CD4-positive, alpha-beta T cell treated with Interleukin-21 for 1 hour (primary cell): ENCODE measurements around the gene SPRING1.

Experiments
- DNase-seq: peaks from one replicate; pipeline ENCODE4 v3.0.0-alpha.2; 2020

Gene SPRING1

DNA sequence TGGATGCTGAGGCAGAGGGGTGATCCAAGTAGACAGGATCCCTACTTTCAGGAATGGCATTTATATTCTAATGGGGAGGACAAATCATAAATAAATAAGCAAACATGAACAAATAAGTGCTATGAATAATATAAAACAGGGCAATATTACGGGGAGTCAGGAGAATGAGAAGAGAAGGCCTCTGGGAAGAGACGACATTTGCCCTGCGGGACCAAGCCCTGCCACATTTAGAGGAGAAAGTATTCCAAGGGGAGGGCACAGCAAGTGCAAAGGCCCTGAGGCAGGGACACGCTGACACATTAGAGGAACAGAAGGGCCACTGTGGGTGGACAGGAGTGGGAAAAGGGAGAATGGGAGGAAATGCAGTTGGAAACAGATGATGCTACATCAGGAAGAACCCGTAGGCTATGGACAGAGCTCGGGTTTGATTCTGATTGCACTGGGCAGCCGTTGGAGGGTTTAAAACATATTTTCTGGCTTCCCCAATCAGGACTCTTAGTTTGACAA, 1.6 kb upstream of the SPRING1 start:
- DNase-seq = no peak

DNA sequence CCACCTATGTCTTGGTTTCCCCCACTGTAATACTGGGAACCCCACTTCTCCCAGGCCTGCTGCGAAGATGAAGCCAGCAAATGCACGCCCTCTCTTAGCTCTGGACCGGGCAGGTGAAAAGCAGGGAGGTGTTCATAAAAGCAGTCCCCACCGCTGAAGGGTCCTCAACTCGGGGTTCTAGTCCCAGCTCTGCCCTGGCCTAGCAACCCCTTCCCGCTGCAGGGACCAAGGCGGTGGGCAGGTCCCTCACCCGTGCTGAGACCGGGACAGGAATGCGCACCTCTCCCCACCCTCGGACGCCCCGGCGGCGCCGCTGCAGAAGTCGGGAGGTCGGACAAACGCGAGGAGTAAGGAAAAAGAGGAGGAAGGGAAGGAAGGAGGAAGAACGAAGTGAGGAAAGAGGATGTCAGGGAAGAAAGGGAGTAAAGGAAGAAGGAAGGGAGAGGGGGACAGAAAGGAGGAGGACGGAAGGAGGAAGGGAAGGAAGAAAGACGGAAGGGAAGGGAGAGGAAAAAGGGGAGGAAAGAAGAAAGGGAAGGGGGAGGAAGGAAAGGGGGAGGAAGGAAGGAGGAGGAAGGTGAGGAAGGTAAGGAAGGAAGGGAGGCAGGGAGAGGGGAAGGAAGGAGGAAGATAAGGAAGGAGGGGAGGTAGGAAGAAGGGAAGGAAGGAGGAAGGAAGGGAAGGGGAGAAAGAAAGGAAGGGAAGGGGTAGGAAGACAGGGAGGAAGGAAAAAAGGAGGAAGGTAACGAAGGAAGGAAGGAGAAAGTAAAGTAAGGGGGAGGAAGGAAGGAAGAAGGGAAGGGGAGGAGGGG, 701 bp downstream of the SPRING1 start:
- no peak for DNase-seq

GRCh38 chr12:116735951-116736599, 1.8 kb downstream of the SPRING1 start:
- no peak for DNase-seq

- DNase-seq = no peak
Observed at GRCh38 chr12:116735084-116735483, 2.8 kb downstream of the SPRING1 start.

- no peak for DNase-seq
Observed at GRCh38 chr12:116734156-116734768, 3.6 kb downstream of the SPRING1 start.

GRCh38 chr12:116731801-116732200, 6.1 kb downstream of the SPRING1 start:
- no peak for DNase-seq

DNA sequence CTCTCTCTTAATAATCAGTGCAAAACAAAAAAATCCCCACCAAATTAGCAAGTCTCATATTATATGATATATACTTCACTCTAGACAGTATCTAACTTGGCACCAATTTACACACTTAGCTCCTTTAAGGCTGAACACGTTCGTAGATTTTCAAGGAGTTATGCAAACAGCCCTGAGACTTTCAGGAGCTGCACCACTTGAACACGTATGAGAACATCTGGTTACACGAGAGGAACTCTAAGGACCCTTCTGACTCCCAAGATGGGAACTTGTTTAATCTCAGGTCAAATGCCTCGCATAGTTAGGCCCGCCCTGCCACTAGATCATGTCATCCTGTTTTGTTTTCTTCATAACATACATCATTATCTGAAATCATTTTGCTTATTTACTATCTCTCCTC, 10.0 kb downstream of the SPRING1 start:
- DNase-seq = no peak

DNA sequence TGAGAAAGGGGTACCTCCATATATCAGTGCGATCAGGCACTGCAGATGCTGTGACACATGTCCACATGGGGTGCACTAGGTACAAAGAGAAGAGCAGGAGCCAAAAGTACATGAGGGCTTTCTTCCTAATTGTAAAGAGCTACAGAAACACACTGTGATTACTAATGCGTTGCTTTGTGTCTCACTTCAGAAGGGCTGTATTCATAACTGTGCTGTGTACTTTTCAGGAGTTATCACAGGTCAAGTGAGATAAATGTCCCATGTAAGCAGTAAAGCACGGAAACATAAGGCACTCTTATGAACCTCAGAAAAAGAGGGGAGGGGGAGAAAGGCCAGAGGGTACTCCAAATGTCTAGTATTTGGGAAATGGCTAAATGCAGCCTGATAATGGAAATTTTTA, 10.6 kb downstream of the SPRING1 start:
- DNase-seq = no peak

DNA sequence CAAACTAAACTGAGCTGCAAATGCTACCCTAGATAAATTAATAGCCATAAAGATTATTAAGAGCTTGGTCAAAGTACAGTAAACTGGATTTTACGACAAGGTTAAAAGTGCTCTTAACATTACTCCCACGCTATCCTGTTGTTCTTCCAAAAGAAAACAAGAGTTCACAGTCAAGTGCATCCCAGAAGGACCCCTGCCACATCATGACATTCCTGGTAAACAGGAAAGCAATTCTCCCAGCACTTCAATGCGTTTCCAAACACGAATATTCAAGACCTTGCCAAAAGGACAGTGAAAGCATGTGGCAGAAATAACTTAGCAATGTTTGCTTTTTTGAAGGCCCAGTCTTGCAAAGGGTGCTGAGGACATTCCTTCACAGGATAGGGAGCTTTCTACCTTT, 11.2 kb downstream of the SPRING1 start:
- DNase-seq = no peak

GRCh38 chr12:116722245-116722644, 15.6 kb downstream of the SPRING1 start:
- DNase-seq = no peak

GRCh38 chr12:116719731-116720528, 17.9 kb downstream of the SPRING1 start:
- DNase-seq = no peak

DNA sequence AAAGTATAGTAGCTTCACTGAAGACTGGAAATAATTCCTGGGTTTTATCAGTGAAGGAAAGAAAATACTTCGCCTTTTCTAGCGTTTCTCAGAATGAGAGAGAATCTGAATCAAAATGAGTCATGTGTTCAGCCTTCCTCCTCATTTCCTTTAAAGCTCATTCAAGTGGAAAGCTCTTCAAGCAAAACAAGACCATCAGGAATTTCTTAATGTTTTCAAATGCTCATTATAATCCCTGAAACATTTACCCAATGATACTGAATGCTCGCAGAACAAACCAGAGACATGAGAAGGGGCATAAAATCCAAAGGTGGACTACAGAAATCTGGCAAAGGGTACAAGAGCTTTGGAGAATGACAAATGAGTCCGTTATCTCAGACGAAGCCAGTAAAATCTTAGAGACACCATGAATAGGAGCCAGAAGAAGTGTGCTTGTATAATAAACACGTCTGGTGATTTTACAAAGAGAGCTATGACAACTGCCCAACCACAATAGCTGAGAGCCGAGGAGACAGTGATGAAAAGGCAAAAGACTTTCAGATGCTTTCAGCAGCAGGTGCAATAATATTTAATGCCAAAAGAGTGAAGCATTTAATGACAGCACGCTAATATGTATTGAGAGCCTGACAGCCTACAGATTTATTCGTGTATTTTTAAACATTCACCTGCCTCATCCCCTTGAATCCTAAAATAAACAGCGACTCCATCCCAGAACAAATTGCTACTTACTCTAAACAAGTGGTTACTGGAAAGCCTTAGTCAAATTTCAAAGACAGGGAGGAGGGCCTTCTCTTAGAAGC, 19.0 kb downstream of the SPRING1 start:
- DNase-seq = no peak

DNA sequence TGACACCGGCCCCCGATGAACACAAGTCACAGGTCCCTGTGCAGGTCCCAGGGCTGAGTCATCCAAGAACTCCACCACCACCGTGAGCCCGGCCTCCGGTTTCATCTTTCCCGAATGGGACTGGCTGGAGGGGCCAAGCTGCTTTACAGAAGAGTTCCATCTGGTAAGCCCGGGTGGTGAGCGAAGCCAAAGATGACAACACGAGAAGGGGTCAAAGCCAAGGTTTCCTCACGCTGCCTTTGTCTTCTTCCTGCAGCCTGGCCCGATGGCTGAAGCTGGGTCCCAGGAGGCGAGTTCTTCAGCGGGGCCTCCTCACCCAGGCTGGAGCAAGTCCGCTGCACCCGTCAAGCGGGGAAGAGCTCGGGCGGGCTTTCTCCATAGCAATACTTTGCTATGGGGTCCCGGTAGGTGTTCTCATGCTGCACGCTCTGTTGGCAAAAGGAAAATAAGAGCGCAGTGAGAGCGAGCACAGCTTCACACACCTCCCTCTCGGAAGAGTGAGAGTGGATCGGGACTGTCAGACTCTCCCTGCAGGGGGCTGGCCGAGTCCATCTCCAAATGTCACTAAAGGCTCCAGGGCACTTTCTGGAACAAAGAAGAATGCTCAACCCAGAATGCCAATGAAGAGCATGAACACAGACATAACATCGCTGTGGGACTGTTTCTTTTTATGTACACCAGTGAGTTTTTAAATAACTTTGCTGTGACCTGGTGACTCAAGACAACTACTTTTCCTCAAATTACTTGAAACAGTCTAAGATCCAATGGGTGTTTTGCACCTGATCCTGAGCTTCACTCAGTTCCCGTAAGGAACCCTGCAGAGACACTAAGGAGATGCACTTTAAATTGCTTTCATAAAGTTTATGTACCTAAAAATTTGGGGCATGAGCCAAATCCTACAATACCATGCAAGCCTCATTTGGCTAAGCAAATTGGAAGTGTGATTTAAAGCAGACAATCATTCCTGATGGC, 20.1 kb downstream of the SPRING1 start:
- DNase-seq = no peak

DNA sequence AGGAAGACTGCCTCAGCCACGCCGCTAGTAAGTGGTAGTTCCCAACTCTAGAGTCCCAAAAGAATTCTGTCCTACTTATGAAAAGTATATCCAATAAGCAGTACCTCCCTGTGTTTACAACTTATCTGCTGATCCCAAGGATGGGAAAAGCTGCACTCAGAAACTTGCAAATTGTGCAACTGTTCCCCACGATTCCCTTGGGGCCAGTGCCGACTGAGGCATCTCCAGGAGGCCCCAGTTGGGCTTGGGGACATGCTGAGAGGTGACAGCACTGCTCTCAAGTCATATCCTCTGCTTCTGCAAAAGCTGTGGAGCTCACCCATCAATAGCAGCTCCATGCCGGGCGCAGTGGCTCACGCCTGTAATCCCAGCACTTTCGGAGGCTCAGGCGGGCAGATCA, 23.7 kb downstream of the SPRING1 start:
- no peak for DNase-seq

DNA sequence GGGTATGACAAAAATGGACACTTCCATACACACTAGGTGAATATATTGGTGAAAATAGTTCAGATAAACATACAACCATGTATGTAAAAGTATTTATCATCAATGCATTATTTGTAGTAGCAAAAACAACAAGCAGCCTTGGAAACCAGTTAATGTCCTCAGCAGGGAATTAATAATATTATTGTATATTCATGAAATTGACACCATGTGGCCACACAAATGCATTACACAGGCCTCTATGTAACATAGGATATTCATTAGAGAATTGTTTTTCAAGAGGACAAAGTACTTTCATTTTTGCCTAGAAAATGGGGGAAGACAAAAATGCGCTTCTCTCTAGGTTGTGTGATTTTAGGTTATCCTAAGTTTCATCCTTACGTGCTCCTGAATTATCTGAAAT, 24.3 kb downstream of the SPRING1 start:
- no peak for DNase-seq

DNA sequence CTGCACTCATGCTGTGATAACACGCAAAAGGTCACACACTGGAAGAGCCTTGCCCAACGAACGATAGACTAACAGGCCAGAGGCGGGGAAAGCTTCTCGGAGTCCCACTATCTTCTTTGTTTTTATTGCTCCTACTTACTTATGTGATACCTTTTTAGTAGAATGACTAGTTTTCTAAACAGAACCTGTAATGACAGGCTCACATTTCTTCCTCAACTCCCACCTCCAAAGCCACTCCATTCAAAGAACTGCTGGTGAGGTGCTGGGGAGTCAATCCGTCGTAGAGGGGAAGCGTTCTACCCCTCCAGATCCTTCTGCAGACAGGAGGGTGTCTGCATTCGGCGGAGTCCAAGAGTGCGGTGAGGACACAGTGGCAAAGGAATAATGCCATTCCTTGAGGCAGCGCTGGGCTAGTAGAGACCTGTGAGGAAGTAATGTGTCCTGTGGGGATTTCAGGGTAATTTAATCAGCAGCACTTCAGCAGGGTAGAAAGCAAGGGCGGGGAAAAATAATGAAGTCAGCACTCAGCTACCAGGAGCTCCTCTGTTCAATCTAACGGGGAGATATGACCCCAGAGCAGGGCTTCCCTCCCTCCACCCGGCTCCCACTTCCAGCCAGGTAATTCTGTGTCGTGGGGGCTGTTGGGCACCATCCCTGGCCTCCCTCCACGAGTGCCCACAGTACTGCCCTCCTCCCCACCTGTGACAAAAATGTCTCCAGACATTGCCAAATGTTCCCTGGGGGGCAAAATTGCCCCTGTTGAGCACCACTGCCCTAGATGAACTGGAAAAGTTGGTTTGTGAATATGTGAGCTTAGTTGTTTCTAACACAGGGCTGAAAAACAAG, 25.2 kb downstream of the SPRING1 start:
- no peak for DNase-seq

- DNase-seq = no peak
Observed at GRCh38 chr12:116710370-116711150, 27.3 kb downstream of the SPRING1 start.

DNA sequence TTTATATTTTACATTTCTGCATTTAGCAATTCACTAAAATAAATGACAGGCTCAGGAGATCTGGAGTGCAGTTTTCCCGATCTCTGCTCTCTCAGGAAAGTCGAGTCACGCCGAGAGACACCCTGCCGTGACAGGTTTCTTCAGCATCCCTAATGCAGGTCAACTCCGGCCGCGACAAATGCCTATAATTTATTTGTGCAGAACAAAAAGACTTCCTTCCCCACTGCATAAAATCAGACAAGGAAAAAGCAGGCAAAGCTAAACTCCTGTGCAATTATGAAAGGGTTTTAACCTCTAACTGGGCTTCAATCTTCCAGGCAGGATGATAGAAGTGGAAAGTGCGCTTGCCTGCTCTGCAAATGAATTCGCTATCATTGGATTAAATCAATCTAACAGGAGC, 28.1 kb downstream of the SPRING1 start:
- DNase-seq = no peak
